NCI-H2029 treated with DMSO at 0.1 percent for 48 hours (cell line): Measurements from ENCODE around the gene XAB2.

Source experiments
- DNase-seq: peaks from one replicate; lab custom pipeline; 2025; lab: John Stamatoyannopoulos, UW

XAB2 gene

DNA sequence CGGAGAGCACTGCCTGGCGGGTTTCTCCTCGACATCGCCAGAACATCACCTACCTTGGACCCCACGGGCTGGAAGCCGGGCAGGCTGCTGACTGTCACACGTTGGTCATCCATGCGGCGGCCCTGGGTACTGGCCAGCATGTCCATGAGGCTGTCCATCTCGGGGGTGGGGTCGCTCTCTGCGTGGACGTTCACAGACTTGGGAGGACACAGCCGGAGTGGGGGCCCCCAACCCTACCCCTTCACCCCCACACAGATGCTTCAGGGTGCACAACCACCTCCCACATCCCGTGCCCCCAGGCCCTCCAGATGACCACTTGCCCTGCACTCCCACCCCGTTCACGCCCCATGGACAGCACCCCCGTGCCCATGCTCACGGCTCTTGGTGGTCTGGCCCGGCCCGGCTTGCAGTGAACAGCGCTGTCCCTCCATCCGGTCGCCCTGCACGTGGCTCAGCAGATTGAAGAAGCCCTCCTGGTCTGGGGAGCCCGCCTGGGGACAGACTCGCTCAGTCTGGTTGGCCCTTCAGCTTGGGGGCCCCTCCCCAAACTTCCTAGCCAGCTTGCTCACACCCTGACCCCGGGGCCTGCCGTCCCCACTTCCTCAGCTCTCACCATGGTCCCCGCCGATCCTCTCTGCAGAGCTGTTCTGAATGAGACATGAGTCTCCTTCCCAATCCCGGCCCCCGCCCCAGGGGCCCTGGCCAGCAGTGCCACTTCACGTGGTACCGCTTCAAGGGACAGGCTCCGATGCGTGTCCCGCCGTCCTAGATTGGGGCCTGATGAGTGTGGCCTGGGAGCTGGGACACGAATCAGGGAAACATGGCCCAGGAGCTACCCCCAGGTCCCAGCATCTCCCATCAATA, 3.2 kb upstream of the XAB2 start:
- DNase-seq: no peak

DNA sequence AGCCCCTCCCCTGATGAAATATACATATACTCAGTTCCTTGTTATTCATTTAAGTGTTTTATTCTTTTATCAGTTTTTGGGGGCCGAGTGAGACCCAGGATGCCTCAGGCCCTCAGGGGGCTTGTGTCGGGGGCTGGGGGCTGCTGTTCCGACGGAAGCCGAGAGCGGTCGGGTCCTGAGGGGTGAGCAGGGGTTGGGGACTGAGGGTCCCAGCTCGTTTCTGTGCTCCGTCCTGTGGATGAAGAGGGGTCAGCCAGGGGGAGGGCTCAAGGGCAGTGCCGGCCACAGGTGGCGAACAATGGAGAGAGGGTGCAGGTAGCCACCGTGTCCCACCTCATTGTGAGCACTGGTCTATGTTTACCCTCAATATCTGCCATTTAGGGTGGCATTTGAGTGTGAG, 2.2 kb upstream of the XAB2 start:
- DNase-seq: no peak

DNA sequence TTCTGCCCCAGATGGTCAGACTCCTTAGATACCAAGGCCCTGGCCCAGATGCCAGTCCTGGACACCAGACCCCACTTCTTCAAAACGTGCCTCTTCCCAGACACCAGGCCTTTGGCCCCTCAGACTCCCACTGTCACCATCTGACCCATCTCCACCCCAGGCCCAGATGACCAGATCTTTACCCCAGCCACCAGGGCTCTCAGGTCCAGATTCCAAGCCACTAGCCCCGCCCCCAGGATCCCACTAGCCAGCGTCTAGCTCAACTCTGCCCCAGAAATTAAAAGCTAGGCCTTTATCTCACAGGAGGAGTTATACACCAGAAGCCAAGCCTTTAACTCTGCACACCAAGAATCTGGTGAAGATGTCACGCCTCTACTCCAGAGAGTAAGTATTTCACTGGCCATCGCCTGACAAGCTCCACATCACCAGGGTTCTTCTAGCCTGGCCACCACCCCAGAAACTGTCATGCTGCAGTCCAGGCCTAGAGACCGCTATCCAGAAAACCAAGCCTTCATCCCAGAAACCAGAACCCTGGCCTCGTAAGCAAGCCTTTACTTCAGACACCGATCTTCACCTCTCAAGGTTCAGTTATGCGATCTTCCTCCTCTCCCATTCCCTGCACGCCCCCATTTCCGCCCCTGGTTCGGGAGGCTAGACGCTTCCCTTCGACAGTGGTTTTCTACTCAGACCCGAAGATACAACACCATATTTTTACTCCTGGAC, 595 bp downstream of the XAB2 start:
- DNase-seq: no peak

DNA sequence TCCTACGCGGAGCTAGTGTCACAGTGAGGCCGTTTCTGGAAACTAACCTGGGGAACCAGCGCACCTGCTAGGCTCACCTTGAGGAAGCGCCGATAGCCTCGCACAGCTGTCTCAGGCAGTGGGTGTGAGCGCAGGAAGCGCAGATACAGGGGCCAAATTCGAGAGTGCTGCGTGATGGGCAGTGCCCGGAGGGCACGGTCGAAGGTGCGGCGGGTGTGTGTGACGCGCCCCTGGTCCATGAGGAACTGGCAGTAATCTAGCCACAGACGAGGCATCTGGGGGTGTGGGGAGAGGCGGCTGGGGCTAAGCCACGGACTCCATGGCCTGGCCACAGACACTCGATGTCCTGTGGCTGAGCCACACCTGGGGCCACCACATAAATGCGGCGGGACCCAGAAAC, 2.2 kb downstream of the XAB2 start:
- DNase-seq: no peak

DNA sequence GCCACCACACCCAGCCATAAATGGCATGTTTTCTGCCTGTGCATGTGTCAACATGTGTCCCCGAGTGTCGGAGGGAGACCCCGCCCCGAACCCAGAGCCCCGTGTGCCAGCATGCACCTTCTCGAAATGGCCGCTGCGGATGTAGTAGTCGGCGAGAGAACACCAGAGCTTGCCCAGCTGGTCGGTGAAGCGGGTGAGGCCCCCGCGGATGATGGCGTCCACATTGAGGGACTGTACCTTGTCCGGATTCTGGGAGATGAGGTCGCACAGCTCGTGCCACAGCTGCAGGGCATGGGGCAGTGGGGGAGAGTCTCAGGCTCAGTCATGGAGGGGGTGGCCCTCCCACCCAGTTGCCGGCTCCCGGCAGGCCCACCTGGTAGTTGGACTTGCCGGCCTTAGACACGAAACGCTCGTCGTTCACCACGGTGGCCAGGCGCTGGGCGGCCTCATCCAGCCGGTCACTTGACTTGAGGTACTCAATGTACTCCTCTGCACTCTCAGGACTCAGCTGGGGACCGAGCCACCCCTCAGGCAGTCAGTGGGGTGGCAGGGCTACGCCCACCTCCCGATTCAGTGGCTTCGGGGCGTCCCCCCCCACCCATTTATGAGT, 3.5 kb downstream of the XAB2 start:
- no peak for DNase-seq

DNA sequence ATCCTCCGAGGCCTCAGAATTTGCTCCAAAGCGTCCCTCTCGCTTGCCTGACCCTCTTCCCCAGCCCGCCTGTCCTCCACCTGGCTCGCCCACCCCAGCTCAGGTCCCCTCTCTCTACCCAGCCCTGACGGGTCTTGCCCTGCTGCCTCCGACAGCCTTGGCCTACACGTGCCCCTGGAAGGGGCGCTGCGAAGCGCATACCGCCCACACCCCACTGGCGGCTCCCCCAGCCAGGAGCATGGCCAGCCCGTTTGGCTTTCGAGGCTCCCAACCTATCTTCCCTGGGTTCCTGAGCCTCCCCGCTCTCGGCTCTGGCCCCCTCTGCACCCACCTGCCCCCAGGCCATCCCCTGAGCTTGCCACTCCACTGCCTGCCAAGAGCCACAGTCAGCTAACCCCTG, 4.5 kb downstream of the XAB2 start:
- DNase-seq: no peak

DNA sequence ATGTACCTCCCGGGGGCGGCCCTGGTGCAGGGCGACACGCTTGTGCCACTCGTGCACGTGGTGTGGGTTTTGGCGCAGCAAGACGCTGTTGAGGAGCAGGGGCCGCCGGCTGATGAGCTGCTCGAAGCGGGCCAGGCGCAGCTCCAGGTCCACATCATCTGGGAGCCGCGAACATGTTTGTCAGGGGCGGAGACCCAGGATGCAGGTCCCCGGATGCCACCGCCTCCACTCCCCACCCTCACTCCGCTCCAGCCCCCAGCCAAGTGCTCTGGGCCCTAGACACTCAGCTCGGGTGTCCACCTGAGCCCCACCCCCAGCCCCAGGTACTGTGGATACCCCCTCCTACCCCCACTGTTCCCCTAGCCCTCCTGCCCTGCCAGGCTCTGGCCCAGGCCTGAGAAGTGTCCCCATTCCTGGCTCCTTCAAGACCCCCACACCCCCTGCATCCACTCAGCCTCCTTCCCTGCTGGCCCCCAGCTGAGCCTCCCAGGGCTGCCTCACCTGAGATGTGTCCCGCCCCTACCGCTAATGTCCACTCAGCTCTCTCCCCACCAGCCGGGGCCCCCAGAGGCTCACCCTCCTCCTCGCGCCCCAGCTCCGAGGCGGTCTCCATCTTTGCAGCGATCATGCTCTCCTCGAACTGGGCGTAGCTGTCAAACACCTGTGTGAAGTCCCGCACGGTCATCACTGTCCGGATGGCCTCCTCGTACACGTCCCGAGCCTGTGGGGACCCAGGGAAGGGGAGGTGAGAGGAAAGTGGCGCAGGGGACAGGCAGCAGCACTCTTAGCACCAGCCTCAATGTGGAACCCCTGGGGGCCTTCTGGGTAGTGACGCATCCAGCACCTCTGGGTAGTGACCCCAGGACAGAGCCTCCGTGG, 5.4 kb downstream of the XAB2 start:
- DNase-seq: no peak

DNA sequence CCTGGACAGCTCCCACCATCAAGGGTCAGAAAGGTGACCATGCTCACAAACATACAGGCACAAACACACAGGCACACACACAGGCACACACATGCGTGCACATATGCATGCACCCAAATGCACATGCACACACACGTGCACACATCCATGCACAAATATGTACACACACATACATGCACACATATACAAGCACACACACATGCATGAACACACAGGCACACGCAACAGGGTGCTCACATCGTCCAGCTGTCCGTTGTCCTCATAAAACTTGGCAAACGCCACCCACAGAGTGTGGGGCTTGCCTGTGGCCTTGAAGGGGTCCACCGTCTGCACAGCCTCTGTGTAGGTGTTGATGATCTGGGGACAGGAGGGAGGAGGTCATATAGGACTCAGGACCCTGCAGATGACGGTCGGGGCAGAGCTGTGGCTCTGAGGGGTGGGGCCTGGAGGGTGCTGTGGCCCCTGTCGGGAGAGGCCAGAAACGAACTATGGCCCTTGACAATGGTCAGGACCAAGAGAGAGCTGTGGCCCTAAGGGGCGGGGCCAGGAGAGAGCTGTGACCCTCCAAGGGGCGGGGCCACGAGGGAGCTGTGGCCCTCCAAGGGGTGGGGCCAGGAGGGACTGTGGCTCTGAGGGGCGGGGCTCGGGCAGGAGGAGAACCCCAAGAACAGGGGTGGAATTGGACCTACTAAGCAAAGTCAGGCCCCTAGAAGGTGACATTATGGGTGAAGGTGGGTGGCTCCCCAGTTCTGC, 6.2 kb downstream of the XAB2 start:
- no peak for DNase-seq

DNA sequence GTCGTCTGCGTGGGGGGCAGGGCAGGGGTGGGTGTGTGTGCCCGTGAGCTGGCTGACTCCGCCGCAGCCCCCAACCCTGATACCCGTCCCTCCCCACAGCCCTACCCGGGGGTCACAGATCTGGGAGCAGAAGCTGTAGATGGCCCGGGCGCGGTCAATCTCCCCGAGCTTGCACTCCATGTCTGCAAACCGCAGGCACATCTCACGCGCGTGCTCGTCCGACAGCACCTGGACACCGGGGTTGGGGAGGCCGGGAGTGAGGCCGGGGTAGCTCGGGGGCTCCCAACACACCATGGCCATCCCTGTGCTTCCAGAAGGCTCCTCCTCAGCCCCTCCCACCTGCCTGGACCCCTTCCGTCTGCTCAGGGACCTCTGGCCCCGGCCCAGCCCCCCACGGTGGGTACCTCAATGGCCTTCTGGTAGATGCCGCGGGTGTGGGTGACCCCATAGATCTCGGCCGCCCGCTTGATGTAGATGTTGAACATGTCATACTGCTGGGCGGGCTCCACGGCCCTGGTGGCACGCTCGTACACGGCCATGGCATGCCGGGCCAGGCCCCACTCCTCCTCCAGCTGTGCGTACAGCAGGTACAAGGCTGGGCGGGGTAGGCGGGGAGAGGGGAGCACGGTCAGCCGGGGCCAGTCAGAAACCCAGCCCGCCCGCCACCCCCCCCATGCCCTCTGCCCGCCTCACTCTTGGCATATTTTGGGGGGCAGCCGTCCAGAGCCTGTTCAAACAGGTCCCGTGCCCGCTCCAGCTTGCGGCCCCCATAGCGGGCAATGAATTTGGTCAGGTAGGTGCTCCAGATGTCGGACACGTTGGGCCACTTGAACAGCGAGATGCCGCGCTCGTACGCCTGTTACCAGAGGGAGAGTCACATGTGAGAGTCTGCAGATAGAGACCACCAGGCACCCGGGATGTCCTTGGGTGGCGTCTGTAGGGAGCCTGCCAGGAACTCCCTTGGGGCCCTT, 8.6 kb downstream of the XAB2 start:
- no peak for DNase-seq

DNA sequence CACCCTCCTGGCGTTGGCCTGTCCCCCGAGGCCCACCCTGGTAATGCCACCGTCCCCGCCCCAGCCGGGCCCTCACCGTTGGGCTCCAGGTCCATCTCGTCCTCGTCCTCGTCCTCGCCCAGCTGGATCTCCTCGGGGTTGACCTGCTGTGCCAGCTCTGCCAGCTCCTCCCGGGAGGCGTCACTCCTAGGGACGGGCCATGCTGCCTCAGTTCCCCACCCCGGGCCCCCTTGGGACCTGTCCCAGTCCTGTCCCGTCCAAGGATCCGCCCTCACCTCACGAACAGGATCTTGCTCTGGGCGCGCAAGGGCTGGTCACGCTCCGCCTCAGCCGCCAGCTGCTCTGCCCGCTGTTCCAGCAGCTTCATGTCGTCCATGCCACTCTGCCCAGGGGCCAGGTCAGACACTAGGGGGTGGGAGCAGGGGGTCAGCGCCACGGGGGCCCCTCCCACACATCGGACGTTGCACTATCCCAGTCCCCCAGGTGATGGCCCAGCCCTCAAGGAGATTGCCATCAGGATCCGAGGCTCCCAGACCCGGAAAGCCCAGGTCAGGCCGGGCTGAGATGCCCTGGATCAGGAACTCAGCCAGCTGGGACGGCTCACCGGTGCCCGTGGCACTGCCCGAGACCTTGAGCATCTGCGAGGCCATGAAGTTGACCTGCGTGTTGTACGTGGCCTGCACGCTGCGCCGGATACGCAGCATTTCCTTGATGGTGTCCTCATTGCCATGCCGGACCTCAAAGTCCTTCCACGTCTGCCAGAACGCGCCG, 9.5 kb downstream of the XAB2 start:
- no peak for DNase-seq

DNA sequence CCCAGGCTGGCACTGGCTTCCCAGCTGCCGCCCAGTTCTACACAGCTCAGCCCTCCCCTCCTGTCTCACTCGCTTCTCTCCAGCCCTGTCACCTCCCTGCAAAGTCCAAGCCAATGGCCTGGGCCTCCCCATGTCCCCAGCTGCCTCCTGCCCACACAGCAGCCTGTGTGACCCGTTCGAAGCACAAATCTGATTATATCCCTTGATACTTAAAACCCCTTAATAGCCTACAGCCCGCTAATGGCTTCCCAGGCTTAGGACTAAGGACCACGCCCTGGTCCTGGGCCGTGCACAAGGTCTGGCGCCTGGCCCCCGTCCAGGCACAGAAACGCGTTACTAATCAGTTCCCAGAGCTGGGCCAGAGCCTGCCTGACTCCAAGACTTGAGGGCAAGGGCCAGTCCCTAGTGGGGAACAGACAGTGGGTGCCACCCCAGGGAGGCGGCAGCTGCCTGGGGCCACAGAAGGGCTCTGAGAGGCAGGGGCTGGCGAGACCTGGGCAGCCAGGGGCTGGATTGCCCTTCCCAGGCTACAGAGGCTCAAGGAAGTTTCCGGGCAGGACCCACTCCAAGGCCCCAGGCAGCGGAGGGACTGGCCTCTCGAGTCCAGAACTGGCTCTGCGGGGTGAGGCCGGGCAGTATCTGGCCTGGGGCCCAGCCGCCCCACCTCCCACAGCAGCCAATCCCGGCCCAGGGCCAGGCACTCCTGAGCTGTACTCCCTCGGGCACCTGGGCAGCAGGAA, 10.4 kb downstream of the XAB2 start:
- no peak for DNase-seq

DNA sequence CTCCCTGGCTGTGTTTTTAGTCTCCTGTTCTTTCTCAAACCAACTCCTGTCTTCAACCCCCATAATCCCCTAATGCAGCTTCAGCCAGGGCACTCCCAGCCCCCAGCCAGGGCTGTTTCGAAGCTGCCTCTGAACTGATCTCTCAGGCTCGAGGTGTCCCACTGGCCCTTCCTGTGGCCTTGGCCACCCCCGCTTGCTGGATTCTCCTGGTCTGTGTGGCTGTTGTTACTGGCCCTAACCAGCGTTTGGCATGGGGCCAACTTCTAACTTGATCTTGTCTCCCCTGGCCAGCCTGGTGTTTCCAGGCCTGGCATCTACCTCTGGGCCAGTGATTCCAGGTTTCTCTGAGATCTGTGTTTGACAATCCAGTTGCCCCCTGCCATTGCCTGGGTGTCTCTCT, 11.0 kb downstream of the XAB2 start:
- DNase-seq: peak; percentile 4

DNA sequence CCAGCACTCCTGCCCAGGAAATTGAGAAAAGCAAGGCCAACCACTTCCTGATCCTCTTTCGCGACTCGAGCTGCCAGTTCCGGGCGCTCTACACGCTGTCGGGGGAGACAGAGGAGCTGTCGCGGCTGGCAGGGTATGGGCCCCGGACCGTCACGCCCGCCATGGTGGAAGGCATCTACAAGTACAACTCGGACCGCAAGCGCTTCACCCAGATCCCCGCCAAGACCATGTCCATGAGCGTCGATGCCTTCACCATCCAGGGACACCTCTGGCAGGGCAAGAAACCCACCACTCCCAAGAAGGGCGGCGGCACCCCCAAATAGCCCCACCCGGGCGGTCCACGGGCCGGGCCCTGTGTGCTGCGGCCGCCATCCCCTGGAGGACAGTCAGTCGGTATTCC, 11.6 kb downstream of the XAB2 start:
- no peak for DNase-seq

DNA sequence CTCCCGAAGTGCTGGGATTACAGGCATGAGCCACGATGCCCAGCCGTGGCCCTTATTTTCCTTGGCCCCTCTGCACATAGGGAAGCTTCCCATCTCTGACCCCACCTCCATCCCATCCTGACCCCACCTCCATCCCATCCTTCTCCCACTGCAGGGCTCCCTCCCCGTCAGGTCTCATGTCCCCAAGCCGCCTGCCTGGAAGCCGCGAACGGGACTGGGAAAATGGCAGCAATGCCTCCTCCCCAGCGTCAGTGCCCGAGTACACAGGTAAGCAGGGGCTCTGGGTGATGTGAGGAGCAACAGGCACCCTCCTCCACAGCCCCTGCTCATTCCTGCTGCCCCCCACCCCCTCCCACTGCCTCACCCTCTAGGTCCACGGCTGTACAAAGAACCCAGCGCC, 12.2 kb downstream of the XAB2 start:
- DNase-seq: no peak

DNA sequence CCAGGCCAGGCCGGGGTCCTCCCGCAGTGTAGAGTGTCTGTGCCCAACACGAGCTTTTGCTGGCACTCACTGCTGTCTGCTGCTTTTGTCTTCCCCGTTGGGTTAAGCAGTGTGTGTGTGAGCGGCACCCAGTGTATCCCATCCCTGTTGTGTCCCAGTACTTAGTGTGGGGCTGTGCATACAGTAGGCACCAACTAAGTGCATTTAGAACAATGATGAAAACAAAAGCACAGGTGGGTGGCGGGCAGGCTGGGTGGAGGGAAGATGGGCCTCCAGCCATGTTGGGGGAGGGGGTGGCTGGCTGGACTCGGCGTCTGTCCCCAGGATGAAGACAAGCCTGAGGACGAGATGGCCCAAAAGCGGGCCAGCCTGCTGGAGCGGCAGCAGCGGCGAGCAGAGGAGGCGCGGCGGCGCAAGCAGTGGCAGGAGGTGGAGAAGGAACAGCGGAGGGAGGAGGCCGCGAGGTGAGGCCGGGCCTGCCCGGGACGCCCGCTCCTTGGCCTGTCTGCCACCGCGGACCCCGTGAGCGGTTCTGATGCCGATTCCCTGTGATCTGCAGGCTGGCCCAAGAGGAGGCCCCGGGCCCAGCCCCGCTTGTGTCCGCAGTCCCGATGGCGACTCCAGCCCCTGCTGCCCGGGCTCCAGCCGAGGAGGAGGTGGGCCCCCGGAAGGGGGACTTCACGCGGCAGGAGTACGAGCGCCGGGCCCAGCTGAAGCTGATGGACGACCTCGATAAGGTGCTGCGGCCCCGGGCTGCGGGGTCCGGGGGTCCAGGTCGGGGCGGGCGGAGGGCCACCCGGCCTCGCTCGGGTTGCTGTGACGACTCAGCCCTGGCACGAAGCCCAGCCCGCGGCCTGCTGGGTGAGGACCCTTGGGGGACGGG, 14.2 kb downstream of the XAB2 start:
- DNase-seq: no peak

DNA sequence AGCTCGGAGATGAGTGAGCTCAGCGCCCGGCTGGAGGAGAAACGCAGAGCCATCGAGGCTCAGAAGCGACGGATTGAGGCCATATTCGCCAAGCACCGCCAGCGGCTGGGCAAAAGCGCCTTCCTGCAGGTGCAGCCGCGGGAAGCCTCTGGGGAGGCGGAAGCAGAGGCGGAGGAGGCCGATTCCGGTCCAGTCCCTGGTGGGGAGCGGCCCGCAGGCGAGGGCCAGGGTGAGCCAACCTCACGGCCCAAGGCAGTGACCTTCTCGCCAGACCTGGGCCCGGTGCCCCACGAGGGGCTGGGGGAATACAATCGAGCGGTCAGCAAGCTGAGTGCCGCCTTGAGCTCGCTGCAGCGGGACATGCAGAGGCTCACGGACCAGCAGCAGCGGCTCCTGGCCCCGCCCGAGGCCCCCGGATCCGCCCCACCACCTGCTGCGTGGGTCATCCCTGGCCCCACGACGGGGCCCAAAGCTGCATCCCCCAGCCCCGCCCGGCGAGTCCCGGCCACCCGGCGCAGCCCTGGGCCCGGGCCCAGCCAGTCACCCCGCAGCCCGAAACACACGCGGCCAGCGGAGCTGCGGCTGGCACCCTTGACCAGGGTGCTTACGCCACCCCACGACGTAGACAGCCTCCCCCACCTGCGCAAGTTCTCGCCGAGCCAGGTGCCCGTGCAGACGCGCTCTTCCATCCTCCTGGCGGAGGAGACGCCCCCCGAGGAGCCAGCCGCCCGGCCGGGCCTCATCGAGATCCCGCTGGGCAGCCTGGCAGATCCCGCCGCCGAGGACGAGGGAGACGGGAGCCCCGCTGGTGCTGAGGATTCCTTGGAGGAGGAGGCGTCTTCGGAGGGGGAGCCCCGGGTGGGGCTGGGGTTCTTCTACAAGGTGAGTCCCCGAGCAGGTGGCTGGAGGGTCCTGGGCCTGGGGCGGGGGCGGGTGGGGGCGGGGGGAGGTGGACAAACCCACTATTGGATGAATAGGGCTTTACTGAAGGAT, 16.8 kb downstream of the XAB2 start:
- DNase-seq: no peak
